Measurements from ENCODE around the gene SMARCA2.
A peak's percentile ranks its signal among the peaks of the same experiment; 100 is the strongest.

The SMARCA2 gene

DNA sequence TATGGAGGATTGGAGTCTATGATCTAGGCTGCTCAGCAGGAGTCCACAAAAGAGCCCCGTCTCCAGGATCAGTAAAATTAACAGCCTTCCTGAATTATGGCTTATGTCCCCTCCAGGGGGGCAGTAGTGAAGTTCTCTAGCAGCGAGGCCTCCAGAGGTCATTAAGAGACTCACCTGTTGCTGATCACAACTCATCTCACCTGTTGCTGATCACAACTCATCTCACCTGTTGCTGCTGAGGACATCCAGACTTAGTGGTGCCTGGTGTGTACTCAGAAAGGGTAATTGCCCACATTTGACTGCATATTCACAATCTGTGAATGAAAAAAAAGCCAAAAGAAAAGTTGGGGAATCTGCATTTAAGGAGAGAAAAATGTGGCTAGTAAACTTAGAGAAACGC lies 129.5 kb downstream of the SMARCA2 start:
- no peak for DNase-seq (ENCODE audit: low read depth)

DNA sequence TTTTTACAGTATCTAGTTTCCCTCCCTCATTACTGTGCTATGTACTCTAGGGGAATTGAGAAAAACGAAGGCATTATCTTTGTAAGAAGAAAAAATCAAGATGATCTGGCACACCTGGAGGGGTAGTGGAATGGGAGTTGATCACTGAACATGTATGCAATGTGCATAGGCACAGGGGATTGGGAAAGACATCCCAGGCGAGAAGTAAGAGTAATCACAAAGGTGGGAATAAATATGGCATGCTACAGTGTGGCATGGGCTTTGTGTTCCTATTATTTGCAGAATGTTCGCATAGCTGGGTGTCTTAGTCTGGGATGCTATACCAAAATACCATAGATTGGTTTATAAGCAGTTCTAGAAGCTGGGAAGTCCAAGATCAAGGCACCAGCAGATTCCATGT lies 130.6 kb downstream of the SMARCA2 start:
- no peak for DNase-seq (ENCODE audit: low read depth)

DNA sequence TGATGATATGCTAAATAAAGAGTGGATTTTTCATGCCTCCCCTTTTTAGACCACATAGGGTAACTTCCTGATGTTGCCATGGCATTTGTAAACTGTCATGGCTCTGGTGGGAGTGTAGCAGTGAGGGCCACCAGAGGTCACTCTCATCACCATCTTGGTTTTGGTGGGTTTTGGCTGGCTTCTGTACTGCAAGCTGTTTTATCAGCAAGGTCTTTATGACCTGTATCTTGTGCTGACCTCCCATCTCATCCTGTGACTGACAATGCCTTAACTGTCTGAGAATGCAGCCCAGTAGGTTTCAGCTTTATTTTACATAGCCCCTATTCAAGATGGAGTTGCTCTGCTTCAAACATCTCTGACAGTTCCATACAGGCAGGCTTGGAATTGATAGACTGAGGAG lies 131.6 kb downstream of the SMARCA2 start:
- peak; percentile 34 for DNase-seq (ENCODE audit: low read depth)

GRCh38 chr9:2150338-2150737 lies 135.2 kb downstream of the SMARCA2 start:
- no peak for DNase-seq (ENCODE audit: low read depth)

DNA sequence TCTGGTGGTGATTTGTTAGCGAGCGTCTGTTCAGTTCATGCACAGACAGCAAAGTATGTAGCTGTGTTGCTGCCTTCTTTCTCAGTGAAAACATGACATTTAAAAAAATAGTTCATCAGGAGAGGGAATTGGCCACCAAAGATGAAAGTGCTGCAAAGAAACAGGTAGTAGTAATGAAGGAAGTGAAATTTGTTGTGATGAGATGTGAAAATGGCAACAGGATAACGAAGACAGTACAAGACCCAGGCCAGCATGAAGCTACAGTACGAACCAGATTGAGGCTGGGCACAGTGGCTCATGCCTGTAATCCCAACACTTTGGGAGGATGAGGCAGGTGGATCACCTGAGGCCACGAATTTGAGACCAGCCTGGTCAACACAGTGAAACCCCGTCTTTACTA lies 136.0 kb downstream of the SMARCA2 start:
- no peak for DNase-seq (ENCODE audit: low read depth)

DNA sequence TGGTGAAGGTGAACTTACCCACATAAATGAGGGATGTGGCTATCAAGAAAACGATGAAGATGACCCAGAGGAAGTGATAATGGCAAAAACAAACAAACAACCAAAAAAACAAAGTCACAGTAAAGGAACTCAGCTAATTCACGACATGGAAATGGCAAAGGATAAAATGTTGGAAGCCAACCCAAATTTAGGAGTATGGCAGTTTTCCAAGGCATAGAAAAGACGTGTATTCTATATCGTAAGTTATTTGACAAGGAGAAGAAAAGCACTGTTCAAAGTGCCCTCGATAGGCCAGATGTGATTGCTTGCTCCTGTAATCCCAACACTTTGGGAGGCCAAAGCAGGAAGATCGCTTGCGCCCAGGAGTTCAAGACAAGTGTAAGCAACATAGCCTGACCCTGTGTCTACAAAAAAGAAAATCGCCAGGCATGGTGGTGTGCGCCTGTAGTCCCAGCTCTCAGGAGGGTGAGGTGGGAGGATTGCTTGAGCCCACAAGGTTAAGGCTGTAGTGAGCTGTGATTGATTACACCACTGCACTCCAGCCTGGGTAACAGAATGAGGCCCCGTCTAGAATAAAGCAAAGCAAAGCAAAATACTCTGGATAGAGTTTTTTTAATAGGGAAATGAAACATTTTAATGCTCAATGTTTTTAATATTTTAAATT lies 138.0 kb downstream of the SMARCA2 start:
- DNase-seq (ENCODE audit: low read depth): peak; percentile 46

- no peak for DNase-seq (ENCODE audit: low read depth)
Observed at GRCh38 chr9:2153630-2154217, 138.6 kb downstream of the SMARCA2 start.

GRCh38 chr9:2154731-2155130 lies 139.6 kb downstream of the SMARCA2 start:
- no peak for DNase-seq (ENCODE audit: low read depth)

- DNase-seq (ENCODE audit: low read depth): no peak
Observed at GRCh38 chr9:2155966-2156365, 140.8 kb downstream of the SMARCA2 start.

GRCh38 chr9:2157277-2158110 lies 142.3 kb downstream of the SMARCA2 start:
- DNase-seq (ENCODE audit: low read depth): peak; percentile 93

DNA sequence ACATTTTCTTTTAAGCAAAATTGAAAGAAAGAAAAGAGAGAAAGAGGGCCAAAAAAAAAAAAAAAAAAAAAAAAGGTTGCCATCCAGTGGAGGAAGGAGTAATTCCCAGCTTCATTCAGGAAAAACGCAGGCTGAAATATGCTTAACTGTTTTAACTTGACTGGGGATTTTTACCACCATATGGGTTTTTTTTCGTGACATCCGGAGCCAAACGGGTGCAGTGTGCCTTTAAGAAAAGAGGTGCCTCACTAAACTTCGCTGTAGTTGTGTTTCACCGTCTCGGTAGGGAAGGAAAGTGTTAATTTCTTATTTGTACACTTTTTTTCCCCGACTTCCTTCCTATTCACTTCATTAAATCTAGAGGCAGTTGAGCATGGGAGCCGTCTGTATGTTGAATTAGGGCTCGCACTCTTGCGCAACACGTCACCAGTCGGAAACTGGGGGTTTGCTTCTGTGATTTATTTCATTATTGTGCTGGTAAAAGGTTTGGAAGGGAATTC lies 143.0 kb downstream of the SMARCA2 start:
- DNase-seq (ENCODE audit: low read depth): peak; percentile 88

- no peak for DNase-seq (ENCODE audit: low read depth)
Observed at GRCh38 chr9:2158766-2159430, 143.8 kb downstream of the SMARCA2 start.

DNA sequence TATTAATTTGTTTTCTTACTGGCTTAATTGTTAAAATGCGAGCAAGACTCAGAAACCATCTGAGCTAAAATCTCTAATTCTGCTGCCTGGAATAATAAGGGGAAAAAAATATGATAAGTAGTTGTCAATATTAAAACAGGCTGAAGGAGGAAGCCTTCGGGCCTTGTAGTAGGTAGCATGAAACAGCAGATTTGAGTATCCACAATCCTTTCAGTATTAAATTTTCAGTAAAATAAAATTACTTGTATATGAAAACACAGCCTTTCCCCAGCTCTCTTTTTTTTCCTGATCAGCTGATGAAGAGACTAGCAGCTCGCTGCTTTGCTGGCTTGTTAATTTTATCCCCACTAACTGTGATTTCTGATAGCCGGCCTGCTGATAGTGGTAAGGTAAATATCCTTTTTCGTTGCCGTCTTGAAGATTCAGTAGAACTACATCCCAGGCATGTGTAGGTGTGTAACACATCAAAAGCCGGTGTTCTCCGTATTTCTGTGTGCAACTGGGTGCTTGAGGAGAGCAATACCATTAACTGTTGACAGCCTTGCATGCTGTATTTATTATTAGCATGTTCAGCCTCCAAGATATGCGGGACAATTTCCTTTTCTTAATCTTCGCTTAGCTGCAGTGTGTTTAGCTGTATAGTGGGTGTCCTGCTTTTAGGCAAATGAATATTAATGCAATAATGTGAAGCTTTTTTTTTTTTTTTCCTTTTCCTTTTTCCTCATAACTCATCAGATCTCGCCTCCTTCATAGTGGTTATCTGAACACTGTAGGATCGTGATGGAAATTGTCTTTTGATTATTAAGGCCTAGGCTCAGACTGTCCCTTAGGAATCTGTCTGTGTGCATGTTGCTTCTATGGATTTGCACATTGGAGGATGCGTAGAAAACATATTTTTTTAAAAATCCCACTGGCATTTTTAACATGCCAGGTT lies 144.6 kb downstream of the SMARCA2 start:
- peak; percentile 51 for DNase-seq (ENCODE audit: low read depth)

DNA sequence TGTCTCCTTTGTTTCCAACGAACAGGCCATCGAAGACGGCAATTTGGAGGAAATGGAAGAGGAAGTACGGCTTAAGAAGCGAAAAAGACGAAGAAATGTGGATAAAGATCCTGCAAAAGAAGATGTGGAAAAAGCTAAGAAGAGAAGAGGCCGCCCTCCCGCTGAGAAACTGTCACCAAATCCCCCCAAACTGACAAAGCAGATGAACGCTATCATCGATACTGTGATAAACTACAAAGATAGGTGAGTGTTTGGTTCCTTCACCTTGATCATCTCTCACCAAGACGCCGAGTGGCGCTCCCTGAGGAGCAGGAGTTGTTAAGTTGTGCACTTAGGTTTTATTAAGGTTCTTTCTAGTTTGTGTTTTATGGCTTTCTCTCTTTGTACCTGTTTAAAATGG lies 146.5 kb downstream of the SMARCA2 start:
- DNase-seq (ENCODE audit: low read depth): no peak

- no peak for DNase-seq (ENCODE audit: low read depth)
Observed at GRCh38 chr9:2163231-2163885, 148.2 kb downstream of the SMARCA2 start.

DNA sequence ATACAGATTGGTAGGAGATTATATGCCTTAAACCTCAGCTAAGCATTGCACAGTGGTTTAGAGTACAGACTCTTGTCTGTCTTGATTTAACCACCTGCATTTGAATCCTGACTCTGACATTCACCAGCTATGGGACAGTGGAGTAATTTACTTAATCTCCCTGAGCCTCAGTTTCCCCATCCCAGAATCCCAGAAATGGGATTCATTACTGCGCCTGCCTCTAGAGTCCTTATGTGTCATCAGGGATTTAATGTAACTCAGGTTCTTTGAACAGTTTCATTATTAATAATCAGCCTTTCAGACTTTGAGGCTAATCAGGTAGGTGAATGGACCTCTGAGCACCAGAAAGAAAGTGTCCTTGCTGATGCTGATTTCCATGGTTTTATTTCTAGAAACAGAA lies 149.1 kb downstream of the SMARCA2 start:
- no peak for DNase-seq (ENCODE audit: low read depth)

DNA sequence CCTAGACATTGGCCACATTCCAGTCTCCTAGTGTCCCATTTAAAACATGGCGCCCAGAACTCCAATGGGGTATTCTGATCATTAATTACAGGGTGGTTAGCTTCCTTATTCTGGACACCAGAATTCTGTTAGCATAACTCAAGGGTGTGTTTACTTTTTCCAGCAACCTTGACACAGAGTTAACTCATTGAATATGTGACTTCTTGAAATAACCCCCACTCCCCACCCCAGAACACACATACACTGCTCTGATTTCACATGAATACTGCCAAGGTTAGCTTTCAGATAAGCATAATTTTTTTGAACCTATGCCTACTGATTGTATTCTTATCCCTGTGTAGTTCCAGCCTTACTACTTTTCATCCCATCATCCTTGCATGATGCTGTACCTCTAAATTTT lies 151.1 kb downstream of the SMARCA2 start:
- DNase-seq (ENCODE audit: low read depth): no peak

GRCh38 chr9:2169035-2169434 lies 153.9 kb downstream of the SMARCA2 start:
- no peak for DNase-seq (ENCODE audit: low read depth)

- DNase-seq (ENCODE audit: low read depth): no peak
Observed at GRCh38 chr9:2170722-2171121, 155.6 kb downstream of the SMARCA2 start.

DNA sequence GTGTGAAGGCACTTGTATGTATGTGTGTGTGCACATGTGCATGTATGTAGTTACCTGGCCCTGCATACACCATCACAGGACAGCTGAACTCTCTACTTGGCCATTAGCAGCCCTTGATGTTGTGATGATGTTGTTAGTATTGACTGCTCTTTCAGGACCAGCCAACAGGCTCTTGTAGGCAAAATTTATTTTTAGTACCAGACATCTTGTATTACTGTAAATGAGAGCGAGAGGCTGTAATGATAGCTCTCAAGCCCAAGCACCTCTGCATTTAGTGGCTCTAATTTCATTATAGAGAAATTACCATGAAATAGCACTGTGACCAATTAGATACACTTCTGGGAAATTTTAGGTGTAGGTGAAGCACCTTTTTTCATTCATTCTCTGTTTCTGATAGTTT lies 158.0 kb downstream of the SMARCA2 start:
- no peak for DNase-seq (ENCODE audit: low read depth)

DNA sequence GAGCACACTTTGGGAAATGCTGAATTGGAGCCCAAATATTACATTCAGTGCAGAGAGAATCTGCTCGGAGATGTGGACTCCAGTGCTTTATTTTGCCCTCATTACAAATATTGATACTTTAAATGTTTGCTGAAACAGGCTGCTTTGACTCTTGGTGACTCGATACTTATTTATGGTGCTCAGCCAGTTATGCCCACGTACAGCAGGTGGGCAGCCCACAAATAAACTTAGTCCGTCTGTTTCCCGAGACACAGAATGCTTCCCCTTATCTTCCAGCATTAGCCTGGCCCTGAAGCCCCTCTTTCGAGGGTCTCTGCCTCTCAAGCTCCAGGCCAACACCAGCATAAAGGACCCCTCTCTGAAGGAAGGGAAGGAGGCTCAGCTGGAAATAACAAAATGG lies 158.7 kb downstream of the SMARCA2 start:
- DNase-seq (ENCODE audit: low read depth): no peak
